ENCODE results near the gene TUBGCP2.

TUBGCP2 gene

GRCh38 chr10:133293810-133294119, 14.9 kb downstream of the TUBGCP2 start:
- TF ChIP-seq, protein P1, sequence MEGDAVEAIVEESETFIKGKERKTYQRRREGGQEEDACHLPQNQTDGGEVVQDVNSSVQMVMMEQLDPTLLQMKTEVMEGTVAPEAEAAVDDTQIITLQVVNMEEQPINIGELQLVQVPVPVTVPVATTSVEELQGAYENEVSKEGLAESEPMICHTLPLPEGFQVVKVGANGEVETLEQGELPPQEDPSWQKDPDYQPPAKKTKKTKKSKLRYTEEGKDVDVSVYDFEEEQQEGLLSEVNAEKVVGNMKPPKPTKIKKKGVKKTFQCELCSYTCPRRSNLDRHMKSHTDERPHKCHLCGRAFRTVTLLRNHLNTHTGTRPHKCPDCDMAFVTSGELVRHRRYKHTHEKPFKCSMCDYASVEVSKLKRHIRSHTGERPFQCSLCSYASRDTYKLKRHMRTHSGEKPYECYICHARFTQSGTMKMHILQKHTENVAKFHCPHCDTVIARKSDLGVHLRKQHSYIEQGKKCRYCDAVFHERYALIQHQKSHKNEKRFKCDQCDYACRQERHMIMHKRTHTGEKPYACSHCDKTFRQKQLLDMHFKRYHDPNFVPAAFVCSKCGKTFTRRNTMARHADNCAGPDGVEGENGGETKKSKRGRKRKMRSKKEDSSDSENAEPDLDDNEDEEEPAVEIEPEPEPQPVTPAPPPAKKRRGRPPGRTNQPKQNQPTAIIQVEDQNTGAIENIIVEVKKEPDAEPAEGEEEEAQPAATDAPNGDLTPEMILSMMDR (IDR thresholded peaks at IDR 0.05; ENCODE audit: insufficient read depth, low read length, missing control alignments) = no peak
- no peak overlapping the region for H3K4me3 ChIP-seq (ENCODE audit: low read depth, low read length)
- ChIA-PET POLR2A (no interaction called here), CTCF (interaction anchor here (1.1 to 2.7 kb wide), 3 partner anchors 12 to 36 kb away, joined by 4 to 9 read pairs (median 5); no protein-coding TSS in a partner anchor)
- no peak for DNase-seq (ENCODE audit: low read depth, low spot score)

GRCh38 chr10:133292919-133293809, 15.5 kb downstream of the TUBGCP2 start:
- POLR2A ChIA-PET = interaction anchor here (0.9 kb wide), 1 partner anchor 34 kb away, joined by 4 read pairs; no protein-coding TSS in a partner anchor
- DNase-seq (ENCODE audit: low read depth, low spot score) = no peak
- no peak overlapping the region for H3K4me3 ChIP-seq (ENCODE audit: low read depth, low read length)
- CTCF ChIA-PET = interaction anchor here (0.7 to 1.5 kb wide), 5 partner anchors 12 to 36 kb away, joined by 3 to 5 read pairs (median 4); no protein-coding TSS in a partner anchor
- TF ChIP-seq, protein P1 (IDR thresholded peaks at IDR 0.05; ENCODE audit: insufficient read depth, low read length, missing control alignments) = no peak

DNA sequence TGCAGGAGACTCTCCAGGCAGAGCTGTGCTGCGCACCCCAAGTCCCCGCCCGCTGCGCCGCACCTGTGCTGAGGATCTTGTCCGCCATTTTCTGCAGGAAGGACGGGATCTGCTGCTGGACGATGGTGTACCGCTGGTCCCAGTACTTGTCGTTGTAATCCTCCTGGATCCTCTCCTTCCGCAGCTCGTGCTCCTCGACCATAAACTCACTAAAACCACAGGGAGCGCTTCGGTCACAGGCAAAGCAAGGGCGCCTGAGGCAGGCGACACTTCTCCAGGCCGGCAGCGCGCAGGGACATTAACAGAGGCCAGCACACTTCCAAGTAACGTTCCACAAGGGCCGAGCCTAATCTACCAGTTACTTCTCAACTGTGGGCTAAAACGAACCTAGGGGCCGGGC, 18.9 kb downstream of the TUBGCP2 start:
- no peak for DNase-seq (ENCODE audit: low read depth, low spot score)
- TF ChIP-seq, protein P1 (IDR thresholded peaks at IDR 0.05; ENCODE audit: insufficient read depth, low read length, missing control alignments) = no peak
- H3K4me3 ChIP-seq (ENCODE audit: low read depth, low read length) = no peak overlapping the region
- POLR2A ChIA-PET = no interaction called here
- CTCF ChIA-PET = no interaction called here

DNA sequence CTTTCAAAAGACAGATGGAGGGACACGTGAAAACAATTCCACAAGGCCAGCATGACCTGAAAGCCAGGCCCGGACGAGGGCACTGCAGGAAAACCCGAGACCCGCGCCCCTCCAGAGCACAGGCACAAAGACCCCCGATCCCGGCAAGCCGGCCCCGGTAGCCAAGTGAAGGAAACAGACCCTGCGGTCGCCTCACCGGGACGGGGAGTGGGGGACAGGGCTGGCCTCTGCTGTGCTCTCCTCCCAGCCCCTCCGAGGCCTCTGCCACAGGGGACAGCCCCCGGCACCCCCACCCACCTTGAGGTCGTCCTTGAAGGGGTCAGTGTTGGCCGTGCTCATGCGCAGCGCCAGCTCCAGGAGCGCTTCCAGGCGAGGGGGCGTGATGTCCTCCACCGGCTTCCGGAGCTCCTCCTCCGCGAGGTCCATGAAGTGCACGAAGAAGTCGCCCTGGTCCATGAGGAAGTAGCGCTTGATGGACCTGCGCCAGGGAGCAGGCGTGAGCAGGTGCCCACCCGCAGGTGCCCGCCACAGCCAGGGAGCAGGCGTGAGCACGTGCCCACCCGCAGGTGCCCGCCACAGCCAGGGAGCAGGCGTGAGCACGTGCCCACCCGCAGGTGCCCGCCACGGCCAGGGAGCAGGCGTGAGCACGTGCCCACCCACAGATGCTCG, 20.7 kb downstream of the TUBGCP2 start:
- TF ChIP-seq, protein P1 (IDR thresholded peaks at IDR 0.05; ENCODE audit: insufficient read depth, low read length, missing control alignments) = no peak
- no peak for DNase-seq (ENCODE audit: low read depth, low spot score)
- H3K4me3 ChIP-seq (ENCODE audit: low read depth, low read length) = no peak overlapping the region
- ChIA-PET CTCF (interaction anchor here (1.0 to 2.5 kb wide), 2 partner anchors 10 to 20 kb away, joined by 3 to 10 read pairs; no protein-coding TSS in a partner anchor), POLR2A (no interaction called here)

DNA sequence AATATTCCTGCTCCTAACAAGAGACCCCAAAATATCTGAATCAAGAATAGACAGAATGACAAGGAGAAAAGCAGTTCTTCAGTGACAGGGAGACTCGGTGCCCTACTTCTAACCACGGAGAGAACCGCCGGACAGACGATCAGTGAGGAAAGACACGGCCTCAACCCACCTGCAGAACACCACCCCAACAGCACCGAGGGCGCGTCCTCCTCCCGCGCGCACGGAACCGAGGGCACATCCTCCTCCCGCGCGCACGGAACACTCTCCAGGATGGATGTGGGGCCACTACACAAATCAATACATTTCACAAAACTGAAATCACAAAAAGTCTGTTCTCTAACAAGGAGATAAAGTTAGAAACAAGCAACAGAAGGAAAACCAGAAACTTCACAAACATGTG, 22.3 kb downstream of the TUBGCP2 start:
- H3K4me3 ChIP-seq (ENCODE audit: low read depth, low read length) = no peak overlapping the region
- TF ChIP-seq, protein P1 (IDR thresholded peaks at IDR 0.05; ENCODE audit: insufficient read depth, low read length, missing control alignments) = no peak
- no peak for DNase-seq (ENCODE audit: low read depth, low spot score)
- ChIA-PET CTCF (interaction anchor here (1.1 kb wide), 1 partner anchor 21 kb away, joined by 3 read pairs; no protein-coding TSS in a partner anchor), POLR2A (no interaction called here)

- POLR2A ChIA-PET = no interaction called here
- CTCF ChIA-PET = interaction anchor here (0.8 kb wide), 1 partner anchor 22 kb away, joined by 3 read pairs; no protein-coding TSS in a partner anchor
- no peak for DNase-seq (ENCODE audit: low read depth, low spot score)
- TF ChIP-seq, protein P1 (IDR thresholded peaks at IDR 0.05; ENCODE audit: insufficient read depth, low read length, missing control alignments) = no peak
- H3K4me3 ChIP-seq (ENCODE audit: low read depth, low read length) = no peak overlapping the region
Measured at GRCh38 chr10:133285217-133285616, 23.5 kb downstream of the TUBGCP2 start.

All from AG04449 (cell line).